Measurements from ENCODE around the gene CGRRF1.

The CGRRF1 gene

DNA sequence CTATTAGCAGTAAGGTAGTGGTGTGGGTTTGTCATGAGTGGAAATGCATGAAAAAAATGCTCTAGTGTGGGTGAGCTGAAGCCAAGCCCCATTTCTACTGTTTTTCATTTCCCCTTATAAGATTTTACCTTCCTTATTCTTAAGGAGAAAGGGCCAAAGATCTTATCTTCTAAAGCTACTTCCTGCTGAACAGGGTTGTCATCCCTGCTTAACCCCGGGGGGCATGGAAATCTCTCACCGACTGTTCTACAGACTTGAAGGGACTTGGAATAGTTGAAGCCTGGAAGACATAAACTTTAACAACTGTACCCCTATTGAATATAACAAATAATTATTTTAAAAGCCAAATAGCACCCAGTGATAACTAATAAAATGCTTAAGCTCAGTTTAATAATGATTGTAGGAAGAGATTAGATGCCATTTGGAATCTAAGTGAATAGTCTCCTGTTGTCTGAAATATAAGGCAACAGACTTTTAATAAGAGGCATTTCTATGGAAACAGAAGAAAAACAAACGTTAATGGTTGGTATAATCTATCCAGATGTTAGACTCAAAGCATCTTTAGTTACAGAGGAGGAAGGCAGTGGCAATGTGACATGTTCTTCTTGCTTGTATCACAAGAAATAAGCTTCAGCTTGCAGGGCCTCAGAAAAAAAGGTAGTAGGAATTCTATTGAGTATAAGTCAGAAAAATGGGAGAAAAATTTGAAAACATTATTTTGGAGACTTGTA, 19.1 kb upstream of the CGRRF1 start:
- DNase-seq = no peak

DNA sequence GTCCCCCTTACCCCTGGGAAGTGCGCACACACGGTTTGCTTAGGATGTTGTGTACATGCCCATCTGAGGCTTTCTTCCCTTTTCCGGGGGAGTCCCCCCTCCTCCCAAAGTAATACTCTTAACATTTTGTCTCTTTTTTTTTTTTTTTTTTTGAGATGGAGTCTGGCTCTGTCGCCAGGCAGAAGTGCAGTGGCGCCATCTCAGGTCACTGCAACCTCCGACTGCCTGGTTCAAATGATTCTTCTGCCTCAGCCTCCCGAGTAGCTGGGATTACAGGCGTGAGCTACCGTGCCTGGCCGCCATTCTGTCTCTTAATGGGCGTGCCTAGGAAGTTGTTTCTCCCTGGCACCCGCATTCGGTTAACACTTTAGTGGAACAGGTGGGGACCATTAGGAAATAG, 16.4 kb upstream of the CGRRF1 start:
- DNase-seq = no peak

DNA sequence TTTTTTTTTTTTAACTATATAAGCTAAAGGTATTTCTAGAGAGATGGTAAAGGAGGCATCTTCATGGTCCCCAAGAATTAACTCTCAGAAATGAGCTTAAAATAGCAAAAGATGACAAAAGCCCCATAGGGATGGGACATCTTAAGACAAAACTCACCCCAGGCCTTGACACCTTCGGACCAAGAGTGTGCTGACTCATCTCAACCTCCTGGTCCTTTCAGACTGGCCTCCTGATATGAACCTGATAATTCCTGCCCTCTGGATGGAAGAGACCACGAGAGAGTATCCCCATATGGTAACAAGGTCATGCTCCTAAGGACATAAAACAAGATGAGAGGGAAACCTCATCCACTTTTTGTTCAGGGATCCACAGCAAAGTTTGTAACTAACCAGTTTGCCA, 12.5 kb upstream of the CGRRF1 start:
- no peak for DNase-seq

- DNase-seq = no peak
These were observed 11.6 kb upstream of the CGRRF1 start for GRCh38 chr14:54498095-54498531.

DNA sequence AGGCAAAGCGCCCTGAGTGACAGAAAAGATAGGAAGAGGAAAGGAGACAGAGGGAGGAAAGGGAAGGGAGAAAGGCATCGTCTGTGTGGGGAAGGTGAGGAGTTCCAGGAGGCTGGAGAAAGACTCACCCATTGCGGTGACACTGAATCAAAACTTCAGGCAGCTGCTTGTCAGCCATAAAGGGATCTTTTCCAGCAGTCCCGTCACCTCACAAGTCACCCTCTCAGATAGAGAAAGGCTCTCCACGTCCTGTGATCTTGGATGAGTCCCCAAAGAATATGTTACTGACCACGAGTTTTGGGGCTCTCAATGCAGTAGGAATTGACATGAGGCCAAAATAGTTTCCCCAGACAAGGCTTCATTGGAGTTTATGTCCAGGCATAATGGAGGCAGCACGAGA, 11.1 kb upstream of the CGRRF1 start:
- DNase-seq = no peak

DNA sequence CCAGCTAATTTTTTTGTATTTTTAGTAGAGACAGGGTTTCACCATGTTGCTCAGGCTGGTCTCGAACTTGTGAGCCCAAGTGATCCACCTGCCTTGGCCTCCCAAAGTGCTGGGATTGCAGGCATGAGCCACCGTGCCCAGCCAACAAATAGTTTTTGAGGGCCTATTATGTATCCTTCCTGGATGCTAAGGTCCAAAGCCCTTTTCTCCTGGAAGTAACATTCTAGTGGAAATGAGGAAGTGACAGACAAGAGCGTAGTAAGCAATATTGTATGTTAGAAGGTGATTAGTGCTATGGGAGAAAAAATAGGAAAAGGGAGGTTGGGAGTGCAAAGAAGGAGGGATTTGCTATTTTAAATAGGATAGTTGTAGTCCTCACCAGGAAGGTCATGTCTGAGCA, 9.0 kb upstream of the CGRRF1 start:
- DNase-seq = no peak

GRCh38 chr14:54501480-54501879, 8.2 kb upstream of the CGRRF1 start:
- DNase-seq = no peak

- no peak for DNase-seq
These were observed 7.1 kb upstream of the CGRRF1 start for GRCh38 chr14:54502602-54503001.

DNA sequence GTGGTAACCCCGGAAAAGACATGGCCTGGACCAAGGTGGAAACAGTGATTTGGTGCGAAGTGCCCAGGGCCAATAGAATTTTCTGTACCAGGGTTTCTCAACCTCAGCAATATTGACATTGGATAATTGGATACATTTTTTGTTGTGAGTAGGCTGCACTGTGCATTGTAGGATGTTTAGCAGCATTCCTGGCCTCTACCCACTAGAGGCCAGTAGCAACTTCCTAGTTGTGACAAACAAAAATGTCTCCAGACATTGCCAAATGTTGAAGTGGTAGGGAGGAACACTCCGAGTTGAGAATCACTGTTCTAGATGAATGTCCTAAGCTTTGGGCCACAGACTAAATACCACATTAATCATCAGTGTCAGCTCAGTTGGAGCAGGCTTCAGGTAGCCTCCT, 6.2 kb upstream of the CGRRF1 start:
- no peak for DNase-seq

DNA sequence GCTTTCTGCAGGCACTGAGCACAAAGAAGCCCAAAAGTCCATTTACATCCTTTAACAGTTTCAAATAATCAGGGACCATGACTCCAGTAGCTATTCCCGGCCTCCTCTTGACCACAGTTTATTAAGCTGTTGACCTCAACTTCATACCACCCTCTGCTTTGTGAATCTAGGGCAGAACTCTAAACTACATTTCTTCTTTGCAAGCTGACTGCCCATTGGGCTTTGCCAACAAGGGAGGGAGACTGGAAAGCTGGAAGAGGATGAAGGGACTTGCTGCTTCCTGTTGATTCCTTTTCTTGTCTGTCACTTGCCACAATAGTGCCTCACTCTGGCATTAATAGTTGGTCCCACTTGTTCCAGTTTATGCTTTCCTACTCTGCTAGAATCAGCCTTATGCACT, 2.7 kb downstream of the CGRRF1 start:
- no peak for DNase-seq

- no peak for DNase-seq
These were observed 6.0 kb downstream of the CGRRF1 start for GRCh38 chr14:54515670-54516069.

DNA sequence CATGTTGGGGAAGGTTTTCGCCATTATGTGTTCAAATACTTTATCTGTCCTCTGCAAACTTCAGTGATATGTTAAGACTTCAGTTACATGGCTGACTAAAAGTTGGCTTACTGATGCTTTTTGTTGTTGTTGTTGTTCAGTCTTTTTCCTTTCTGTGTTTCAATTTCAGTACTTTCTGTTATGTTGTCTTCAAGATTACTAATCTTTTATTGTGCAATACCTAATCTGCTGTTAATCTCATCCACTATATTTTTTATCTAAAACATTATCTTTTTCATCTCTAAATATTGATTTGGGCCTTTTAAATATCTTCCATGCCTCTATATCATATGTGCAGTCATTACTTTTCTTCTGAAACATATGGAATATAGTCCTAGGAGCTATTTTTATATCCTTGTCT, 7.0 kb downstream of the CGRRF1 start:
- no peak for DNase-seq

GRCh38 chr14:54524410-54524809, 14.7 kb downstream of the CGRRF1 start:
- DNase-seq = no peak

- no peak for DNase-seq
These were observed 19.3 kb downstream of the CGRRF1 start for GRCh38 chr14:54528973-54529372.

DNA sequence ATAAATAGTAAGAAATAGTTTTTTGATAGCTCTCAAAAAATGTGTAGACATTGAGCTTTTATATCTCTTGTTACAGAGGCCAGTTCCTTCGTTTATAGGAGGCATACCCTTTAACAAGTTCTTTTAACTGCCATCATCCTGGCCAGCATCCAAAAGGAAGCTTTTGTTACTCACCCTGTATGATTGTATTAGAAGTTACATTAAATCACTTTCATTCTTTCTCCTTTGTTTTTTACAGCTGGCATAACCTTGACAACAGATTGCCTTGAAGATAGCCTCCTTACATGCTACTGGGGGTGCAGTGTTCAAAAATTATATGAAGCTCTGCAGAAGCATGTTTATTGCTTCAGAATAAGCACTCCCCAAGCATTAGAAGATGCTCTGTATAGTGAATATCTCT, 20.1 kb downstream of the CGRRF1 start:
- no peak for DNase-seq

DNA sequence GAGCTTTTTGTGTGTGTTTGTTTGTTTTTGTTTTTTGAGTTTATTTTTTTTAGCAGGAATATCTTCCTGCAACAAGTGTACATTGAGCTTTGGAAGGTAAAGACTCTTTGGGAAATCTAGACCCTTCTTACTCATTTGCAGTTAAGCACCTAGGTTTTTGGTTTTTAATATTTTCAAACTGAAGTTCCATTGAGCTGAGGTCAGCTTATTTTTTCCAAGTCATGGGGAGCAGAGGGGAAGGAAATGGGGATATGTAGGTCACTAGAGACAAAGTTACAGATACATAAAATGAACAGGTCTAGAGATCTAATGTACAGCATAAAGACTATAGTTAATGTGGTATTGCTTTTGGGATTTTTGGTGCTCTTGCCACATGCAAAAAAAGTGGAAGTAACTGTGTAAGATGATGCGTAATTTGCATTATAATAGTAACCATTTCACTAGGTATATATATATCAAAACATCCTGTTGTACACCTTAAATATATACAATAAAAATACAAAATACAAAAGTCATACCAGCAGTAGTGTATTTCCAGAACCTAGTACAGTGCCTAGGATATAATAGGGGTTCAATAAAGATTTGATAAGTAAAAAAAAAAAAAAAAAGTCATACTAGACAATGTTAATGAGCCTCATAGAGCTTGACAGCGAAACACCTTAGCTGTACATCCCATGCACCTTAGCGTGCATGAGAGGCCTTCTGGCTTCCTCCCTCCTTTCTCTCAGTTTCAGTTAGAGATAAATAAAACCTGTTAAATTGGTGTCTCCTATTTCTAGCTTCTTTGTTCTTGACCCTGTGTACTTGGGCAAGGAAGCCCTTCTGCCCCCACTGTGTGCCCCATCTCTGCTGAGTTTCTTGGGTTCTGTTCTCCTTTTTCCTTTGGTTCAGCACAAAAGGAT, 22.7 kb downstream of the CGRRF1 start:
- no peak for DNase-seq

DNA sequence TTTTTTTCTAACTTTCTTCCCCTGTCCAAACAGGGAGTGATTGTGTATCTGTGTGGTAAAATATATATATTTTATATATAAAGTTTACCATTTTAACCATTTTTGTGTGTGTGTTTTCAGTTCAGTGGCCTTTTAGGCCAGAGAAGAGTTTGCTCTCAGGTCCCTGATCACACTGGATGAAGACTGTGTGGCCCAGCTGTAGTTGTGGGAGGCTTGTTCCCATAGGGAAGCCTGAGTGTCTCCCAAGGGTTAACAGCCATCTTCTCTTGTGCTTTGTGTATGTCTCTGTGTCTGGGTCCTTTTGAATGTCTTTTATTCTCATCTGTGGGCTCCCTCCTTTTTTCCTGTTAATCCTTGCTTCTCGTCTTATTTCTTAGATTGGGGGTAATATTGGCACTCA, 23.4 kb downstream of the CGRRF1 start:
- no peak for DNase-seq

DNA sequence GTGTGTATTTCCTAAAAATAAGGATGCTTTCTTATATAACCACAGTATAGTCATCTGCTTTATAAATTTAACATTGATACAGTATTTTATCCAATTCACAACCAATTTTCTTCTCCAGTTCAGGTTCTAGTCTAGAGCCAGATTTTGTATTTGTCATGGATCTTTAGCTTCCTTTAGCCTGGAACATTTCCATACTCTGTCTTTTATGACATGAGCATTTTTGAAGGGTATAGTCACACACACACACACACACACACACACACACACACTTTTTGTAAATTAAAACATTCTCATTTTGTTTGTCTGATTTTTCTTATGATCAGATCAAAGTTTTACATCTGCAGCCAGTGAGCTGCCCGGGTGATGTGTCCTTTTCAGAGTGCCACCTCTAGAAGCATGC, 25.4 kb downstream of the CGRRF1 start:
- no peak for DNase-seq

GRCh38 chr14:54535646-54536045, 25.9 kb downstream of the CGRRF1 start:
- DNase-seq = no peak

GRCh38 chr14:54537651-54538050, 27.9 kb downstream of the CGRRF1 start:
- no peak for DNase-seq

DNA sequence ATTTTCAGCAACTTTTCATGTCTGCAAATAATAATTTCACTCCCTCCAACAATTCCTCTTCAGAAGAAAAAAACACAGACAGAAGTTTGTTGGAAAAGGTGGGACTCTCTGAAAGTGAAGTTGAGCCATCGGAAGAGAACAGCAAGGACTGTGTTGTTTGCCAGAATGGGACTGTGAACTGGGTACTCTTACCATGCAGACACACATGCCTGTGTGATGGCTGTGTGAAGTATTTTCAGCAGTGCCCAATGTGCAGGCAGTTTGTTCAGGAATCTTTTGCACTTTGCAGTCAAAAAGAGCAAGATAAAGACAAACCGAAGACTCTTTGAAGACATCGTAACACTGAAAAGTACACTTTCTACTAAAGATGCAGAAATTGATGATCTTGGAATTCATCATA, 28.3 kb downstream of the CGRRF1 start:
- no peak for DNase-seq

GRCh38 chr14:54547583-54547982, 37.9 kb downstream of the CGRRF1 start:
- no peak for DNase-seq

- no peak for DNase-seq
These were observed 38.8 kb downstream of the CGRRF1 start for GRCh38 chr14:54548491-54548890.

DNA sequence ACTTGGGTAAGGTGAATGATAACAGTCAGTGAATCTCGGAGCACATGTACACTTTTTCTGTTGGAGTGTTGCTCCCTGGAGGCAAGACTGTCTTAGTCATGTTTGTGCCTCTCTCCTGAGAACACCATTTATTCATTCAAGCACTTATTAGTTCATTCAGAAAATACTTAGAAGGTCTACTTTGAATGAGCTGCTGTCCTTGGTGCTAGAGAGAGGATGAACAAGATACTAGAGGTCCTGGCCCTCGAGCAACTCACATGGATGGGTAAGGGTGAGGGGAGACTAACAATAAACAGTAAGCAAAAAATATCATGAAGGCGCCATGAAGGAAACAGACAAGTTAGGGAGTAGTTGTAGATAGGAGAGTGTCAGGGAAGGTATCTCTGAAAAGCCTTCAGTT, 40.2 kb downstream of the CGRRF1 start:
- no peak for DNase-seq
